Measurements from ENCODE around the gene CDC42BPB. TPM values are rescaled to one million over a fixed set of nuclear protein-coding genes. Genes with fewer than 3 reads are reported as not detected.

Gene CDC42BPB
- total RNA-seq, 3 donors from 2014 or later (not counting 1 experiment from before 2014, with no cell fraction given), result 0.86 to 2.3 (median 2.0) TPM

- H3K4me1 ChIP-seq (ENCODE audit: control insufficient read depth, insufficient read depth, low read length), result no peaks in the 10 kb centered on the region
- no peaks in the 10 kb centered on the region for H3K4me1 Mint-ChIP-seq
- 90% methylated on average over 10 of the region's 10 CpGs for WGBS (ENCODE audit: insufficient coverage)
- H3K36me3 Mint-ChIP-seq, result no peaks in the 10 kb centered on the region
- no peaks in the 10 kb centered on the region for H3K9me3 Mint-ChIP-seq
- H3K27me3 Mint-ChIP-seq (ENCODE audit: low read depth in 2 of 2), result peaks cover 0 to 7% of the 10 kb centered on the region in 2 donors
- no peak overlapping the region for H3K4me3 ChIP-seq (ENCODE audit: low read length)
- no peak for DNase-seq
- intact Hi-C loops (cut with micrococcal nuclease), result no loop called here
- no peak overlapping the region for H3K27ac ChIP-seq (ENCODE audit: low read length)
- H3K36me3 ChIP-seq (ENCODE audit: control insufficient read depth, insufficient read depth, low read length), result no peaks in the 10 kb centered on the region
- H3K27me3 ChIP-seq (ENCODE audit: control insufficient read depth, insufficient read depth, low read length), result no peaks in the 10 kb centered on the region
- H3K4me3 Mint-ChIP-seq, result no peak overlapping the region
- ATAC-seq, result no peak
- no peak for TF ChIP-seq CTCF (IDR thresholded peaks at IDR 0.05)
- H3K27ac Mint-ChIP-seq, result no peak overlapping the region
- no peaks in the 10 kb centered on the region for H3K9me3 ChIP-seq (ENCODE audit: control insufficient read depth, insufficient read depth, low read length)
Measured at GRCh38 chr14:102970496-102970895, 86.9 kb downstream of the CDC42BPB start.

- no peaks in the 10 kb centered on the region for H3K4me1 ChIP-seq (ENCODE audit: control insufficient read depth, insufficient read depth, low read length)
- no peak for TF ChIP-seq CTCF (IDR thresholded peaks at IDR 0.05)
- Mint-ChIP-seq H3K27ac (no peak overlapping the region), H3K36me3 (no peaks in the 10 kb centered on the region), H3K4me3 (no peak overlapping the region), H3K9me3 (no peaks in the 10 kb centered on the region), H3K4me1 (no peaks in the 10 kb centered on the region), H3K27me3 (ENCODE audit: low read depth in 2 of 2) (peaks cover 0 to 7% of the 10 kb centered on the region in 2 donors)
- WGBS (ENCODE audit: insufficient coverage), result 82% methylated on average over 11 of the region's 11 CpGs
- no peak for ATAC-seq
- no peak overlapping the region for H3K4me3 ChIP-seq (ENCODE audit: low read length)
- no peaks in the 10 kb centered on the region for H3K36me3 ChIP-seq (ENCODE audit: control insufficient read depth, insufficient read depth, low read length)
- H3K27me3 ChIP-seq (ENCODE audit: control insufficient read depth, insufficient read depth, low read length), result no peaks in the 10 kb centered on the region
- no peaks in the 10 kb centered on the region for H3K9me3 ChIP-seq (ENCODE audit: control insufficient read depth, insufficient read depth, low read length)
- no peak for DNase-seq
- H3K27ac ChIP-seq (ENCODE audit: low read length), result no peak overlapping the region
- intact Hi-C loops (cut with micrococcal nuclease), result no loop called here
Measured at GRCh38 chr14:102969901-102970300, 87.4 kb downstream of the CDC42BPB start.

- no peak overlapping the region for H3K4me3 ChIP-seq (ENCODE audit: low read length)
- intact Hi-C loops (cut with micrococcal nuclease), result no loop called here
- H3K9me3 ChIP-seq (ENCODE audit: control insufficient read depth, insufficient read depth, low read length), result no peaks in the 10 kb centered on the region
- Mint-ChIP-seq H3K36me3 (no peaks in the 10 kb centered on the region), H3K4me3 (no peak overlapping the region), H3K9me3 (no peaks in the 10 kb centered on the region), H3K27ac (no peak overlapping the region), H3K27me3 (ENCODE audit: low read depth in 2 of 2) (peaks cover 0 to 5% of the 10 kb centered on the region in 2 donors), H3K4me1 (no peaks in the 10 kb centered on the region)
- H3K27me3 ChIP-seq (ENCODE audit: control insufficient read depth, insufficient read depth, low read length), result no peaks in the 10 kb centered on the region
- ATAC-seq (no peak), DNase-seq (no peak)
- H3K36me3 ChIP-seq (ENCODE audit: control insufficient read depth, insufficient read depth, low read length), result no peaks in the 10 kb centered on the region
- 92% methylated on average over 26 of the region's 26 CpGs for WGBS (ENCODE audit: insufficient coverage)
- no peaks in the 10 kb centered on the region for H3K4me1 ChIP-seq (ENCODE audit: control insufficient read depth, insufficient read depth, low read length)
- TF ChIP-seq CTCF (IDR thresholded peaks at IDR 0.05), result no peak
- no peak overlapping the region for H3K27ac ChIP-seq (ENCODE audit: low read length)
Measured at GRCh38 chr14:102969060-102969791, 88.1 kb downstream of the CDC42BPB start.

- no peaks in the 10 kb centered on the region for H3K9me3 Mint-ChIP-seq
- peaks cover 0 to 2% of the 10 kb centered on the region in 2 donors for H3K27me3 Mint-ChIP-seq (ENCODE audit: low read depth in 2 of 2)
- Histone ChIP-seq H3K9me3 (ENCODE audit: control insufficient read depth, insufficient read depth, low read length) (no peaks in the 10 kb centered on the region), H3K27ac (ENCODE audit: low read length) (no peak overlapping the region), H3K4me3 (ENCODE audit: low read length) (no peak overlapping the region), H3K27me3 (ENCODE audit: control insufficient read depth, insufficient read depth, low read length) (no peaks in the 10 kb centered on the region), H3K4me1 (ENCODE audit: control insufficient read depth, insufficient read depth, low read length) (no peaks in the 10 kb centered on the region), H3K36me3 (ENCODE audit: control insufficient read depth, insufficient read depth, low read length) (no peaks in the 10 kb centered on the region)
- H3K27ac Mint-ChIP-seq, result no peak overlapping the region
- no peak overlapping the region for H3K4me3 Mint-ChIP-seq
- no peaks in the 10 kb centered on the region for H3K4me1 Mint-ChIP-seq
- no peak for TF ChIP-seq CTCF (IDR thresholded peaks at IDR 0.05)
- ATAC-seq (no peak), DNase-seq (no peak)
- WGBS (ENCODE audit: insufficient coverage), result 90% methylated on average over 13 of the region's 13 CpGs
- intact Hi-C loops (cut with micrococcal nuclease), result no loop called here
- no peaks in the 10 kb centered on the region for H3K36me3 Mint-ChIP-seq
Measured at GRCh38 chr14:102968306-102968705, 89.0 kb downstream of the CDC42BPB start.
